Osteocyte (in vitro differentiated cells): ENCODE results near the gene CDK4. TPM values are rescaled to one million over a fixed set of nuclear protein-coding genes. Genes with fewer than 3 reads are reported as not detected.

Experiments
- DNase-seq: peaks from one replicate; pipeline ENCODE4 v3.0.0; 2021; ENCODE audit warnings: mixed read lengths; ENCODE audit not compliant: unreplicated experiment; ENCODE audit errors: extremely low spot score
- H3K27ac Mint-ChIP-seq: one replicate; pipeline ENCODE4 v1.8.0; 2021; ENCODE audit warnings: mild to moderate bottlenecking, mixed read lengths; ENCODE audit not compliant: unreplicated experiment
- H3K27me3 Mint-ChIP-seq: one replicate; pipeline ENCODE4 v1.8.0; 2021; ENCODE audit warnings: mixed read lengths; ENCODE audit not compliant: unreplicated experiment
- H3K36me3 Mint-ChIP-seq: one replicate; pipeline ENCODE4 v1.8.0; 2021; ENCODE audit warnings: mixed read lengths; ENCODE audit not compliant: unreplicated experiment
- H3K4me1 Mint-ChIP-seq: one replicate; pipeline ENCODE4 v1.8.0; 2021; ENCODE audit warnings: mixed read lengths; ENCODE audit not compliant: unreplicated experiment
- H3K4me3 Mint-ChIP-seq: one replicate; pipeline ENCODE4 v1.8.0; 2021; ENCODE audit warnings: mild to moderate bottlenecking, moderate library complexity, mixed read lengths; ENCODE audit not compliant: unreplicated experiment
- H3K9me3 Mint-ChIP-seq: one replicate; pipeline ENCODE4 v1.8.0; 2021; ENCODE audit warnings: mixed read lengths; ENCODE audit not compliant: unreplicated experiment
- CTCF ChIP-seq: fragments of 200-600 bp; sonication (generic); IDR thresholded peaks from 2 replicates; pipeline ENCODE4 v1.5.0; 2021; ENCODE audit warnings: antibody characterized with exemption, mild to moderate bottlenecking, moderate library complexity
- total RNA-seq: library from RNA; stranded (reverse); gene quantifications from 2 replicates; pipeline ENCODE4 v1.2.1, GENCODE V29; 2021

CDK4 gene
- total RNA-seq, 1 donor from 2014 or later = 142 TPM

DNA sequence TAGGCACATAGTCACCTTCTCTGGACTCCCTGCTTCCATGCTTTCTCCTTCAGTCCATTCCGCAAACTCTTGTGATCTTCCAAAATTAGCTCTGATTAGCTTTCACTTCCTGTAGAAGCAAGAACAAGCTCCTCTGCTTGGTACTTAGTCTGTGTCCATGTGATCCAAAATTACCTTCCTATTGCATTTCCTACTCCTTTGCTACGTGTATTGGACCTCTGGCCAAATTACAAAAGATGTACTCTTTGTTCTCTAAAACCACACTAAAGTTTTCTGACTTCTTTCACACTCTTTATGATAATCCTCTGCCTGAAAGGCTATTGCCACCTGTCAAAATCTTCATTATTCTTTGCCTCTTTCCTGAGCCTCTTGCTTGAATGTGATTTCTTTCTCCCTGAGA, 29.7 kb upstream of the CDK4 start:
- peaks cover 12% of the 10 kb centered on the region for H3K4me1 Mint-ChIP-seq
- DNase-seq = no peak
- no peak for TF ChIP-seq CTCF
- no peaks in the 10 kb centered on the region for H3K9me3 Mint-ChIP-seq
- no peak overlapping the region for H3K27ac Mint-ChIP-seq
- H3K36me3 Mint-ChIP-seq = peaks cover 9% of the 10 kb centered on the region
- no peak overlapping the region for H3K4me3 Mint-ChIP-seq
- no peaks in the 10 kb centered on the region for H3K27me3 Mint-ChIP-seq

DNA sequence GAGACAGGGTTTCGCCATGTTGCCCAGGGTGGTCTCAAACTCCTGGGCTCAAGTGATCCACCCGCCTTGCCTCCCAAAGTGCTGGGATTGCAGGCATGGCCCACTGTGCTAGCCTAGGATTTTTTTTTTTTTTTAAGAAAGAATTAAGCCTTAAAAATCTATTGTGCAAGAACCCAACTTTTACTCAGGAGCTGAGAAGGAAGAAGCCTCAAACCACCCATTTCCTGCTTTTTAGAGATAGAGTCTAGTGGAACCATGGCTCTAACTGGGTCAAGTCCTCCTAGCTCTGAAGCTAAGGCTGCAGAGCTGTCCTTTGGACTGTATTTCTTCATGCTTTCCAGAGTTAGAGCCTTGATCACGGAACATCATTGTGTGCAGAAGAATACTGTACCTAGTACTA, 29.1 kb upstream of the CDK4 start:
- TF ChIP-seq CTCF = no peak
- no peak overlapping the region for H3K4me3 Mint-ChIP-seq

DNA sequence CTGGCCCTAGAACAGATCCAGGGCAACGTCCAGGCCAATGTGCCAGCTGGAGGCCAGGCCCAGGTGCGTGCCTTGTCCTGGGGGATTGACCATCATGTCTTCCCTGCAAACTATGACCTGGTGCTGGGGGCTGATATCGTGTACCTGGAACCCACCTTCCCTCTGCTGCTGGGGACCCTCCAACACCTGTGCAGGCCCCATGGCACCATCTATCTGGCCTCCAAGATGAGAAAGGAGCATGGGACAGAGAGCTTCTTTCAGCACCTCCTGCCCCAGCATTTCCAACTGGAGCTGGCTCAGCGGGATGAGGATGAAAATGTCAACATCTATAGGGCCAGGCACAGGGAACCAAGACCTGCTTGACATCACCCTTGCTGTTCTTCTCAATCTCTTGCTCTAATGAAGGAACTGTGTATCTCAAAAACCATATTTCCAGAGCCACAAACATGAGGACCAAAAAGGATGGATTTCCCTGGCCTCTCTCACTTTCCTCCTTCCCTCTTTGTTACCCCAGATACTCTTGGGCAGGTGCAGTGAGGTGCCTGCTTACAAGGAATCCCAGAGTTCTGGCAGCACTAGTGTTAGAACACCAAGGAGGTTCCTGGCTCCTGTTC, 28.3 kb upstream of the CDK4 start:
- no peaks in the 10 kb centered on the region for H3K9me3 Mint-ChIP-seq
- TF ChIP-seq CTCF = no peak
- peaks cover 12% of the 10 kb centered on the region for H3K4me1 Mint-ChIP-seq
- H3K36me3 Mint-ChIP-seq = peaks cover 11% of the 10 kb centered on the region
- H3K27me3 Mint-ChIP-seq = no peaks in the 10 kb centered on the region
- H3K4me3 Mint-ChIP-seq = no peak overlapping the region
- no peak for DNase-seq
- no peak overlapping the region for H3K27ac Mint-ChIP-seq

More for the DNA sequence above, 29.1 kb upstream of the CDK4 start:
- peaks cover 6% of the 10 kb centered on the region for H3K36me3 Mint-ChIP-seq
- H3K4me1 Mint-ChIP-seq = peaks cover 12% of the 10 kb centered on the region
- no peak overlapping the region for H3K27ac Mint-ChIP-seq
- no peaks in the 10 kb centered on the region for H3K27me3 Mint-ChIP-seq
- H3K9me3 Mint-ChIP-seq = no peaks in the 10 kb centered on the region
- no peak for DNase-seq

DNA sequence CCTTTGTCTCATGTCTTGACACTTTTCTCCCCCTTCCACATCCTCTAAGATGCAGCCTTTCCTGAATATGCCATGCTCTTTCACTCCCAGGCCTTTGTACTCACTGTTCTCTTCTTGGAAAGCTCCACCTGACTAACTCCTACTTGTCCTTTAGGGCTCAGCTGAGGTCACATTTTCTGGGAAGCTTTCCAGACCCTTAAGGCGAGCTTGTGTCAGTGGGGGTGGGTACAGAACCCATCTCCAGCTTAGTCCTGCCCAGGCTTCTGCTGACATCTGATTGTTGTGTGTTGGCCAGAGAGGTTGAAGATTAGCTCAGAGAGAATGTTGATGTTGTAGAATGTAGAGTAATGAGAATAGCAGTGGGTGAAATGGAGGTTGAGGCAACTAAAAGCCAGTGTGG, 27.6 kb upstream of the CDK4 start:
- TF ChIP-seq CTCF = no peak
- Mint-ChIP-seq H3K36me3 (peaks cover 11% of the 10 kb centered on the region), H3K4me3 (no peak overlapping the region), H3K9me3 (no peaks in the 10 kb centered on the region), H3K27me3 (no peaks in the 10 kb centered on the region), H3K27ac (no peak overlapping the region), H3K4me1 (peaks cover 12% of the 10 kb centered on the region)
- no peak for DNase-seq

DNA sequence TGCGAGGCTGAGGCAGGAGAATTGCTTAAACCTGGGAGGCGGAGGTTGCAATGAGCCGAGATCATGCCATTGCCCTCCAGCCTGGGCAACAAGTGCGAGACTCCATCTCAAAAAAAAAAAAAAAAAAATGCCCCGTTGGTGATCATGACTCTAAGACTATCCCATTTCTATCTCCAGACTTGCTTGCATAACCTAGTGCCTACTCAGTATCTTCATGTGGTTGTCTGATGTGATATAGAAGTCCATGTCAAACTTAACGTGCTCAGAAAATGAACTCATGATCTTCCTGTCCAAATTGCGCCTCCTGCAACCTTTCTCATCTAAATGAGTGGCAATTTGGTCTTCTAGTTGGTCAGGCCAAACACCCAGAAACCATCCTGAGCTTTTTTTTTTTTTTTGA, 25.8 kb upstream of the CDK4 start:
- H3K27me3 Mint-ChIP-seq = no peaks in the 10 kb centered on the region
- H3K9me3 Mint-ChIP-seq = no peaks in the 10 kb centered on the region

More for the DNA sequence above, 25.8 kb upstream of the CDK4 start:
- Mint-ChIP-seq H3K4me3 (no peak overlapping the region), H3K27ac (no peak overlapping the region), H3K36me3 (peaks cover 11% of the 10 kb centered on the region), H3K4me1 (peaks cover 19% of the 10 kb centered on the region)
- DNase-seq = no peak
- no peak for TF ChIP-seq CTCF
